Stimulated activated CD8-positive, alpha-beta memory T cell treated with anti-CD3 and anti-CD28 coated beads, Interleukin-7, amount 100 ng/mL, for 24 hours (primary cell): ENCODE measurements around the gene PRSS33.

Source experiments
- DNase-seq: peaks from one replicate; pipeline ENCODE4 v3.0.0-alpha.2; 2020; ENCODE audit warnings: low read depth

The PRSS33 gene

GRCh38 chr16:2776500-2777139 is 10.7 kb downstream of the PRSS33 start:
- DNase-seq = no peak

- no peak for DNase-seq
Measured at GRCh38 chr16:2775765-2776499, 11.4 kb downstream of the PRSS33 start.

- no peak for DNase-seq
Measured at GRCh38 chr16:2775131-2775716, 12.1 kb downstream of the PRSS33 start.

GRCh38 chr16:2774161-2774891 is 13.0 kb downstream of the PRSS33 start:
- DNase-seq = no peak

DNA sequence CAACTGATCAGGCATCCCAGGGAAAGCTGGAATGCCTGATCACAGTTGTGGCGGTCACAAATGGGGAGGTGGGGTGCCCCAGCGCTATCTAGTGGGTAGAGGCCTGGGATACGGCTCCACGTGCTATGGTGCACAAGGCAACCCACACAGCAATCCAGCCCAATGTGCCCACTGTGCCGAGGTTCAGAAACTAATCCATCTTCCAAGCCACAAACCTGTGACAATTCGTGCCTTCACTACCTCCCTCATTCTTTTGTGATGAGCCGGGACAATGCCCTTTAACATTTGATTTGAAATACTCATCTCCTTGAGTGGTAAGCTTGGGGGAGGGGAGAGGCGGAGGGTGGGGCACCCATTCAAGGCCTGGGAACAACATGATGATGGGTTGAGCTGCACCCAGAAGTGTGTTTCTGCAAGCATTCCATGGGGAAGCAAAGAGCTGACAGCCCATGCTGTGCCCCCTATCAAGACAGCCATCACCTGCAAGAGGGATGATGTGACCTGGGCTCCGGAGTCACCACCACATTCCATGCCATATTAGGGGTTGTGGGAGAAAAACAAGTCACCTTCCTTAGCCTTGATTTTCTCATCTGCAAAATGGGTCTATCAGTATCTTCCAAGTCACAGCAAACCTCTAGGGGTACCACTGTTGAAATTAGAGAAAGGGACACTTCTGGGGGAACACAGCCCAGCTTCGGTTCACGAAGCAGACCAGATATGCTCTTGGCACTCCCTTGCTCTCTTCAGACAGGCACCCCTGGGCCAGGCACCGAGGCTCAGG is 14.0 kb downstream of the PRSS33 start:
- no peak for DNase-seq

DNA sequence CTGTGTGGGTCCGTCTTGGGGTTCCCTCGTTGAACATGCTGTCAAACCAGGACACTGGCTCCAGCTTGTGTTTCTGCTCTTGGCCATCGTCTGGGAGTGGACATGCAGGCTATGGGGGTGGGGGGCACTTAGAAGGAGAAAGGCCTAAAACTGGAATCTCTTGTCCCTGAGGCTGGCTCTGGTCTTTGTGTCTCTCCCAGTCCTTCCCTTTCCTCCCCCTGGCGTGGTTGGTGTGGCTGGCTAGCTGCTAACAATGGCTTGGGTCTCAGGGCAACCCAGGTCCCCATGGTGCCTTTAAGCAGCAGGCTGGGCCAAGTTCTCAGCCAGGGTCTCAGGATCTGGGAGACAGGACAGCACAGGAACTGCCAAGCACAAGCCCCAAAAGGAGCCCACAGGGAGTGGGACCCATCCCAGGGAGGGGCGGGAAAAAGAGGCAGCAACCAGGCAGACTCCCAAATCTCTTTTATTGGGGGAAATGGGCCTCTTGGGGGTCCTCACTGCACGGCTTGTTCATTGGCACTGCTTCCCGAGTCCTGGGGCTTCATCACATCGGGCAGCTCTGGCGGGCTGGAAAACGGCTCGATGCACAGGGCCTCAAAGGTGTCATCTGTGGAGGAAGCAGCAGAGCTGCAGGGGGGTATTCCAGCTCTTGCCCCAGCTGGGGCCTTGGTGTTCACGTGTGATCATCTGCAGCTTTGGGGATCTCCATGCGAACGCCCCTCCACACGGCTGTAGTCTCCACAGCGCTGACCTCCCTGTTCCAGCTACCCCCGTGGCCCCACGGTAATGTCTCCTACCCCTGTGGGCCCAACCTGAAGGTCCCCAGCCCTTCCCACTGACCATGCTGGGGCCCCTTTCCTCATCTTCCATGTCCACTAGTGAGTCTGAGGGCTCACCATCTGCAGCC is 15.6 kb downstream of the PRSS33 start:
- no peak for DNase-seq

- DNase-seq = no peak
Measured at GRCh38 chr16:2770057-2770951, 17.1 kb downstream of the PRSS33 start.

DNA sequence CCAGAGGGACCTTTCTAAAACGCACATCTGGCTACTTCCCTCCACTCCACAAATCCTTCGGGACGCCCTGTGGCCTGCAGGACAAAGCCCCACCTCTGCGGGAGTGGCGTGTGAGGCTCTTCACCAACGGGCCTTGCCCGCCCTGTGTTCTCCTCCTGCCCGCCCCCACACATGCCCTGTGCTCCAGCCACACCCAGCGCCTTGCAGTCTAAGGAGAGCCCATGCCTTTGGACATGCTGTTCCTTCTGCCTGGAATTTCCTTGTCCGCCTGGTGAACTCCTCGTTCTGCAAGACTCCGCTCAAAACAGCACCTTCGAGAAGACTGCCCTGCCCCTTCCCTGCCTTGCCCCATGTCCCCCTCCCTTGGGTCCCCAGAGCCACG is 17.7 kb downstream of the PRSS33 start:
- DNase-seq = no peak

GRCh38 chr16:2769100-2769529 is 18.2 kb downstream of the PRSS33 start:
- DNase-seq = no peak

GRCh38 chr16:2768403-2769089 is 18.8 kb downstream of the PRSS33 start:
- DNase-seq = no peak

GRCh38 chr16:2767891-2768290 is 19.5 kb downstream of the PRSS33 start:
- no peak for DNase-seq

DNA sequence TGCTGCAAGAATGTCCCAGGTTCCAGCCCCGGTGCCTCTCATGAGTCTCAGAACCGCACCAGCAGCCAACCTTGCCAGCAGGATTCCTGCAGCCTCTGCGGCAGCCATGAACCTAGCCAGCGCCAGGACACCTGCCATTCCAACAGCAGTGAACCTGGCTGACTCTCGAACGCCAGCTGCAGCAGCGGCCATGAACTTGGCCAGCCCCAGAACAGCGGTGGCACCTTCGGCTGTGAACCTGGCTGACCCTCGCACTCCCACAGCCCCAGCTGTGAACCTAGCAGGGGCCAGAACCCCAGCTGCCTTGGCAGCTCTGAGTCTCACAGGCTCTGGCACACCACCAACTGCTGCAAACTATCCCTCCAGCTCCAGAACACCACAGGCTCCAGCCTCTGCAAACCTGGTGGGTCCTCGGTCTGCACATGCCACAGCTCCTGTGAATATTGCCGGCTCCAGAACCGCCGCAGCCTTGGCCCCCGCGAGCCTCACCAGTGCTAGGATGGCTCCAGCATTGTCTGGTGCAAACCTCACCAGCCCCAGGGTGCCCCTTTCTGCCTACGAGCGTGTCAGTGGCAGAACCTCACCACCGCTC is 20.1 kb downstream of the PRSS33 start:
- DNase-seq = no peak

- no peak for DNase-seq
Measured at GRCh38 chr16:2766430-2767139, 20.8 kb downstream of the PRSS33 start.

GRCh38 chr16:2765462-2766404 is 21.6 kb downstream of the PRSS33 start:
- no peak for DNase-seq

GRCh38 chr16:2764718-2765117 is 22.6 kb downstream of the PRSS33 start:
- DNase-seq = no peak

DNA sequence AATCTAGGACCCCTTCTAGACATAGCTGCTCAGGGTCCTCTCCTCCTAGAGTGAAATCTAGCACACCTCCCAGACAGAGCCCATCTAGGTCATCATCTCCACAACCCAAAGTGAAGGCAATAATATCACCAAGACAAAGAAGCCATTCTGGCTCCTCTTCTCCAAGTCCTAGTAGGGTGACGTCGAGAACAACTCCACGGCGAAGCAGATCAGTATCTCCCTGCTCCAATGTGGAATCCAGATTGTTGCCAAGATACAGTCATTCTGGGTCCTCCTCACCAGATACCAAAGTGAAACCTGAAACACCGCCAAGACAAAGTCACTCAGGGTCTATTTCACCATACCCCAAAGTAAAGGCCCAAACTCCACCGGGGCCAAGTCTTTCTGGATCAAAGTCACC is 24.2 kb downstream of the PRSS33 start:
- no peak for DNase-seq

DNA sequence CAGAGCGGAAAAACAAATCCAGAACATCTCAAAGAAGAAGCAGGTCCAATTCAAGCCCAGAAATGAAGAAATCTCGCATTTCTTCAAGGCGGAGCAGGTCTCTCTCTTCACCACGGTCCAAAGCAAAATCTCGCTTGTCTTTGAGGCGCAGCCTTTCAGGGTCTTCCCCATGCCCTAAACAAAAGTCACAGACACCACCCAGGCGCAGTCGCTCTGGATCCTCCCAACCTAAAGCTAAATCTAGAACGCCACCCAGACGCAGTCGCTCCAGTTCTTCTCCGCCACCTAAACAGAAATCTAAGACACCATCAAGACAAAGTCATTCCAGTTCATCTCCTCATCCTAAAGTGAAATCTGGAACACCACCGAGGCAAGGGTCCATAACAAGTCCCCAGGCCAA is 24.6 kb downstream of the PRSS33 start:
- DNase-seq = no peak
